ENCODE measurements around the gene POLR1B.
A peak's percentile ranks its signal among the peaks of the same experiment; 100 is the strongest.
"Not testable (repeated sequence)": the region's sequence is repeated elsewhere in the genome, so short reads cannot be mapped to it uniquely, and the experiment has no call there.

Gene POLR1B

GRCh38 chr2:112542984-112543661 is 858 bp downstream of the POLR1B start:
- no peak for DNase-seq (ENCODE audit: low read depth)

GRCh38 chr2:112547333-112547732 is 5.1 kb downstream of the POLR1B start:
- DNase-seq (ENCODE audit: low read depth), result no peak

GRCh38 chr2:112548980-112549379 is 6.7 kb downstream of the POLR1B start:
- no peak for DNase-seq (ENCODE audit: low read depth)

- DNase-seq (ENCODE audit: low read depth), result no peak
Measured at GRCh38 chr2:112566104-112566503, 23.8 kb downstream of the POLR1B start.

- DNase-seq (ENCODE audit: low read depth), result not testable (repeated sequence)
Measured at GRCh38 chr2:112566508-112566907, 24.2 kb downstream of the POLR1B start.

GRCh38 chr2:112572005-112572404 is 29.7 kb downstream of the POLR1B start:
- no peak for DNase-seq (ENCODE audit: low read depth)

- no peak for DNase-seq (ENCODE audit: low read depth)
Measured at GRCh38 chr2:112577756-112578155, 35.5 kb downstream of the POLR1B start.

GRCh38 chr2:112579241-112579640 is 37.0 kb downstream of the POLR1B start:
- DNase-seq (ENCODE audit: low read depth), result no peak

GRCh38 chr2:112580084-112580483 is 37.8 kb downstream of the POLR1B start:
- no peak for DNase-seq (ENCODE audit: low read depth)

- DNase-seq (ENCODE audit: low read depth), result peak; percentile 5
Measured at GRCh38 chr2:112582314-112582746, 40.1 kb downstream of the POLR1B start.

GRCh38 chr2:112583497-112584133 is 41.4 kb downstream of the POLR1B start:
- DNase-seq (ENCODE audit: low read depth), result no peak

- peak; percentile 89 for DNase-seq (ENCODE audit: low read depth)
Measured at GRCh38 chr2:112584134-112584890, 42.0 kb downstream of the POLR1B start, which contains the start of gene CHCHD5. CHCHD5 (plus strand) TSS chr2:112584609; CDS start chr2:112584648, 39 bp downstream.

GRCh38 chr2:112584891-112585250 is 42.6 kb downstream of the POLR1B start:
- no peak for DNase-seq (ENCODE audit: low read depth)

- DNase-seq (ENCODE audit: low read depth), result no peak
Measured at GRCh38 chr2:112585400-112585799, 43.1 kb downstream of the POLR1B start.

GRCh38 chr2:112585873-112586464 is 43.7 kb downstream of the POLR1B start:
- DNase-seq (ENCODE audit: low read depth), result no peak

GRCh38 chr2:112588611-112589045 is 46.4 kb downstream of the POLR1B start:
- DNase-seq (ENCODE audit: low read depth), result no peak

GRCh38 chr2:112591413-112591812 is 49.1 kb downstream of the POLR1B start:
- no peak for DNase-seq (ENCODE audit: low read depth)

- DNase-seq (ENCODE audit: low read depth), result no peak
Measured at GRCh38 chr2:112593736-112594135, 51.5 kb downstream of the POLR1B start.

- no peak for DNase-seq (ENCODE audit: low read depth)
Measured at GRCh38 chr2:112597537-112598322, 55.5 kb downstream of the POLR1B start.

- no peak for DNase-seq (ENCODE audit: low read depth)
Measured at GRCh38 chr2:112600634-112601033, 58.4 kb downstream of the POLR1B start.

- DNase-seq (ENCODE audit: low read depth), result no peak
Measured at GRCh38 chr2:112601754-112602153, 59.5 kb downstream of the POLR1B start.

- DNase-seq (ENCODE audit: low read depth), result no peak
Measured at GRCh38 chr2:112602917-112603316, 60.7 kb downstream of the POLR1B start.
